ENCODE data around the gene MLXIPL. TPM values are rescaled to one million over a fixed set of nuclear protein-coding genes. Genes with fewer than 3 reads are reported as not detected.

Gene MLXIPL
- total and polyA plus RNA-seq, 4 donors: 50.3 to 384 (median 232) TPM

- Histone ChIP-seq H3K36me3 (ENCODE audit: control insufficient read depth in 4 of 4, insufficient read depth in 3 of 4, low read depth in 1 of 4, low read length in 3 of 4) (peaks cover 0 to 2% (median 0%) of the 10 kb centered on the region in 4 donors), H3K4me3 (ENCODE audit: low read depth in 1 of 3, low read length in 3 of 3) (no peak overlapping the region), H3K9ac (ENCODE audit: low read depth in 1 of 2, low read length in 2 of 2) (no peak overlapping the region), H3K4me1 (ENCODE audit: control insufficient read depth in 4 of 4, insufficient read depth in 4 of 4, low read length in 3 of 4) (peaks cover 1 to 11% (median 6%) of the 10 kb centered on the region in 4 donors), H3K27me3 (ENCODE audit: control insufficient read depth in 4 of 4, insufficient read depth in 4 of 4, low read length in 3 of 4) (no peaks in the 10 kb centered on the region), H3K9me3 (ENCODE audit: control insufficient read depth in 4 of 4, low read length in 3 of 4) (no peaks in the 10 kb centered on the region), H3K27ac (ENCODE audit: low read depth in 1 of 2, low read length in 2 of 2) (no peak overlapping the region)
- DNase-seq (ENCODE audit: low spot score): no peak
- WGBS: 69% methylated on average over 8 of the region's 8 CpGs
- TF ChIP-seq SP1 (IDR thresholded peaks at IDR 0.05) (no peak), HNF4A (conservative IDR thresholded peaks at IDR 0.05) (no peak)
- TF ChIP-seq, protein P1, sequence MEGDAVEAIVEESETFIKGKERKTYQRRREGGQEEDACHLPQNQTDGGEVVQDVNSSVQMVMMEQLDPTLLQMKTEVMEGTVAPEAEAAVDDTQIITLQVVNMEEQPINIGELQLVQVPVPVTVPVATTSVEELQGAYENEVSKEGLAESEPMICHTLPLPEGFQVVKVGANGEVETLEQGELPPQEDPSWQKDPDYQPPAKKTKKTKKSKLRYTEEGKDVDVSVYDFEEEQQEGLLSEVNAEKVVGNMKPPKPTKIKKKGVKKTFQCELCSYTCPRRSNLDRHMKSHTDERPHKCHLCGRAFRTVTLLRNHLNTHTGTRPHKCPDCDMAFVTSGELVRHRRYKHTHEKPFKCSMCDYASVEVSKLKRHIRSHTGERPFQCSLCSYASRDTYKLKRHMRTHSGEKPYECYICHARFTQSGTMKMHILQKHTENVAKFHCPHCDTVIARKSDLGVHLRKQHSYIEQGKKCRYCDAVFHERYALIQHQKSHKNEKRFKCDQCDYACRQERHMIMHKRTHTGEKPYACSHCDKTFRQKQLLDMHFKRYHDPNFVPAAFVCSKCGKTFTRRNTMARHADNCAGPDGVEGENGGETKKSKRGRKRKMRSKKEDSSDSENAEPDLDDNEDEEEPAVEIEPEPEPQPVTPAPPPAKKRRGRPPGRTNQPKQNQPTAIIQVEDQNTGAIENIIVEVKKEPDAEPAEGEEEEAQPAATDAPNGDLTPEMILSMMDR (IDR thresholded peaks at IDR 0.05; ENCODE audit: low read depth, low read length, missing input control): no peak
Measured at GRCh38 chr7:73633844-73634243, 9.5 kb upstream of the MLXIPL start.

- H3K27me3 ChIP-seq (ENCODE audit: control insufficient read depth in 4 of 4, insufficient read depth in 4 of 4, low read length in 3 of 4): no peaks in the 10 kb centered on the region
- peaks cover 0 to 2% (median 0%) of the 10 kb centered on the region in 4 donors for H3K36me3 ChIP-seq (ENCODE audit: control insufficient read depth in 4 of 4, insufficient read depth in 3 of 4, low read depth in 1 of 4, low read length in 3 of 4)
- DNase-seq (ENCODE audit: low spot score): no peak
- WGBS: 54% methylated on average over 7 of the region's 7 CpGs
- TF ChIP-seq, protein P1 (IDR thresholded peaks at IDR 0.05; ENCODE audit: low read depth, low read length, missing input control): no peak
- TF ChIP-seq SP1 (IDR thresholded peaks at IDR 0.05) (no peak), ATF3 (IDR thresholded peaks at IDR 0.05) (no peak)
- no peak overlapping the region for H3K4me3 ChIP-seq (ENCODE audit: low read depth in 1 of 3, low read length in 3 of 3)
- H3K9ac ChIP-seq (ENCODE audit: low read depth in 1 of 2, low read length in 2 of 2): no peak overlapping the region
- H3K9me3 ChIP-seq (ENCODE audit: control insufficient read depth in 4 of 4, low read length in 3 of 4): no peaks in the 10 kb centered on the region
- no peak overlapping the region for H3K27ac ChIP-seq (ENCODE audit: low read depth in 1 of 2, low read length in 2 of 2)
- peaks cover 1 to 11% (median 6%) of the 10 kb centered on the region in 4 donors for H3K4me1 ChIP-seq (ENCODE audit: control insufficient read depth in 4 of 4, insufficient read depth in 4 of 4, low read length in 3 of 4)
Measured at GRCh38 chr7:73633323-73633722, 9.0 kb upstream of the MLXIPL start.

DNA sequence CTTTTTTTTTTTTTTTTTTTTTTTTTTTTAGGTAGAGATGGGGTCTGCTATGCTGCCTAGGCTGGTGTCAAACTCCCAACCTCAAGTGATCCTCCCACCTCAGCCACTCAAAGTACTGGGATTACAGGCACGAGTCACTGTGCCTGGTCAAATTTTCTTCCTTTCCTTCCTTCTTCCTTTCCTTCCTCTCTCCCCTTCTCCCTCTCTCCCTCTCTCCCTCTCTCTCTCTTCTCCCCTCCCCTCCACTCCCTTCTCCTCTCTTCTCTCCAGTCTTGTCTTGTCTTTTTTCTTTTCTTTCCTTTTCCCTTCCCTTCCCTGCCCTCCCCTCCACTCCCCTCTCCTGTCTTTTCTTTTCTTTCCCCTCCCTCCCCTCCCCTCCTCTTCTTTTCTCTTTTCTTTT, 7.2 kb upstream of the MLXIPL start:
- no peak for DNase-seq (ENCODE audit: low spot score)
- no peaks in the 10 kb centered on the region for H3K9me3 ChIP-seq (ENCODE audit: control insufficient read depth in 4 of 4, low read length in 3 of 4)
- no peak overlapping the region for H3K4me3 ChIP-seq (ENCODE audit: low read depth in 1 of 3, low read length in 3 of 3)
- H3K4me1 ChIP-seq (ENCODE audit: control insufficient read depth in 4 of 4, insufficient read depth in 4 of 4, low read length in 3 of 4): peaks cover 1 to 15% (median 8%) of the 10 kb centered on the region in 4 donors
- H3K9ac ChIP-seq (ENCODE audit: low read depth in 1 of 2, low read length in 2 of 2): no peak overlapping the region
- no peaks in the 10 kb centered on the region for H3K27me3 ChIP-seq (ENCODE audit: control insufficient read depth in 4 of 4, insufficient read depth in 4 of 4, low read length in 3 of 4)
- no peak overlapping the region for H3K27ac ChIP-seq (ENCODE audit: low read depth in 1 of 2, low read length in 2 of 2)
- no peaks in the 10 kb centered on the region for H3K36me3 ChIP-seq (ENCODE audit: control insufficient read depth in 4 of 4, insufficient read depth in 3 of 4, low read depth in 1 of 4, low read length in 3 of 4)
- 46% methylated on average over 1 of the region's 1 CpG for WGBS
- TF ChIP-seq EGR1 (IDR thresholded peaks at IDR 0.05; ENCODE audit: low read depth in 2 of 2) (no peak), TAF1 (conservative IDR thresholded peaks at IDR 0.05) (no peak), SP1 (IDR thresholded peaks at IDR 0.05) (no peak), FOXA2 (IDR thresholded peaks at IDR 0.05) (no peak), FOXA1 (IDR thresholded peaks at IDR 0.05) (no peak), ATF3 (IDR thresholded peaks at IDR 0.05) (no peak), JUND (IDR thresholded peaks at IDR 0.05) (no peak), HNF4A (conservative IDR thresholded peaks at IDR 0.05) (no peak), YY1 (IDR thresholded peaks at IDR 0.05) (no peak), HNF4G (IDR thresholded peaks at IDR 0.05) (no peak), RAD21 (IDR thresholded peaks at IDR 0.05) (no peak)
- TF ChIP-seq, protein P1 (IDR thresholded peaks at IDR 0.05; ENCODE audit: low read depth, low read length, missing input control): no peak
- TF ChIP-seq, protein P2, sequence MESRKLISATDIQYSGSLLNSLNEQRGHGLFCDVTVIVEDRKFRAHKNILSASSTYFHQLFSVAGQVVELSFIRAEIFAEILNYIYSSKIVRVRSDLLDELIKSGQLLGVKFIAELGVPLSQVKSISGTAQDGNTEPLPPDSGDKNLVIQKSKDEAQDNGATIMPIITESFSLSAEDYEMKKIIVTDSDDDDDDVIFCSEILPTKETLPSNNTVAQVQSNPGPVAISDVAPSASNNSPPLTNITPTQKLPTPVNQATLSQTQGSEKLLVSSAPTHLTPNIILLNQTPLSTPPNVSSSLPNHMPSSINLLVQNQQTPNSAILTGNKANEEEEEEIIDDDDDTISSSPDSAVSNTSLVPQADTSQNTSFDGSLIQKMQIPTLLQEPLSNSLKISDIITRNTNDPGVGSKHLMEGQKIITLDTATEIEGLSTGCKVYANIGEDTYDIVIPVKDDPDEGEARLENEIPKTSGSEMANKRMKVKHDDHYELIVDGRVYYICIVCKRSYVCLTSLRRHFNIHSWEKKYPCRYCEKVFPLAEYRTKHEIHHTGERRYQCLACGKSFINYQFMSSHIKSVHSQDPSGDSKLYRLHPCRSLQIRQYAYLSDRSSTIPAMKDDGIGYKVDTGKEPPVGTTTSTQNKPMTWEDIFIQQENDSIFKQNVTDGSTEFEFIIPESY (IDR thresholded peaks at IDR 0.05): no peak
- TF ChIP-seq, protein P3, sequence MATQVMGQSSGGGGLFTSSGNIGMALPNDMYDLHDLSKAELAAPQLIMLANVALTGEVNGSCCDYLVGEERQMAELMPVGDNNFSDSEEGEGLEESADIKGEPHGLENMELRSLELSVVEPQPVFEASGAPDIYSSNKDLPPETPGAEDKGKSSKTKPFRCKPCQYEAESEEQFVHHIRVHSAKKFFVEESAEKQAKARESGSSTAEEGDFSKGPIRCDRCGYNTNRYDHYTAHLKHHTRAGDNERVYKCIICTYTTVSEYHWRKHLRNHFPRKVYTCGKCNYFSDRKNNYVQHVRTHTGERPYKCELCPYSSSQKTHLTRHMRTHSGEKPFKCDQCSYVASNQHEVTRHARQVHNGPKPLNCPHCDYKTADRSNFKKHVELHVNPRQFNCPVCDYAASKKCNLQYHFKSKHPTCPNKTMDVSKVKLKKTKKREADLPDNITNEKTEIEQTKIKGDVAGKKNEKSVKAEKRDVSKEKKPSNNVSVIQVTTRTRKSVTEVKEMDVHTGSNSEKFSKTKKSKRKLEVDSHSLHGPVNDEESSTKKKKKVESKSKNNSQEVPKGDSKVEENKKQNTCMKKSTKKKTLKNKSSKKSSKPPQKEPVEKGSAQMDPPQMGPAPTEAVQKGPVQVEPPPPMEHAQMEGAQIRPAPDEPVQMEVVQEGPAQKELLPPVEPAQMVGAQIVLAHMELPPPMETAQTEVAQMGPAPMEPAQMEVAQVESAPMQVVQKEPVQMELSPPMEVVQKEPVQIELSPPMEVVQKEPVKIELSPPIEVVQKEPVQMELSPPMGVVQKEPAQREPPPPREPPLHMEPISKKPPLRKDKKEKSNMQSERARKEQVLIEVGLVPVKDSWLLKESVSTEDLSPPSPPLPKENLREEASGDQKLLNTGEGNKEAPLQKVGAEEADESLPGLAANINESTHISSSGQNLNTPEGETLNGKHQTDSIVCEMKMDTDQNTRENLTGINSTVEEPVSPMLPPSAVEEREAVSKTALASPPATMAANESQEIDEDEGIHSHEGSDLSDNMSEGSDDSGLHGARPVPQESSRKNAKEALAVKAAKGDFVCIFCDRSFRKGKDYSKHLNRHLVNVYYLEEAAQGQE (IDR thresholded peaks at IDR 0.05): no peak

Measured in liver (tissue), 9 donors.